ENCODE measurements around the gene STXBP5. TPM values are rescaled to one million over a fixed set of nuclear protein-coding genes. Genes with fewer than 3 reads are reported as not detected.

STXBP5 gene
- total and polyA plus RNA-seq, 2 of the 4 experiments (the other 2 are of a cell fraction) = 13.2 to 46.4 TPM

- Histone ChIP-seq H2BK5ac (ENCODE audit: low read depth, low read length, poor library complexity, severe bottlenecking) (no peak overlapping the region), H2AK9ac (replicated peaks; ENCODE audit: low read depth, low read length, poor library complexity) (no peak overlapping the region), H3K9me1 (ENCODE audit: insufficient read depth, low read length) (no peaks in the 10 kb centered on the region), H3K23ac (ENCODE audit: low read depth, low read length) (no peak overlapping the region), H2BK120ac (ENCODE audit: low read depth, low read length) (no peak overlapping the region), H3K9ac (ENCODE audit: low read depth, low read length) (no peak overlapping the region), H4K5ac (ENCODE audit: low read depth, low read length) (no peak overlapping the region), H2AK5ac (ENCODE audit: low read depth, low read length) (no peak overlapping the region), H3K27ac (ENCODE audit: insufficient read depth, low read length) (no peak overlapping the region), H3K36me3 (ENCODE audit: control insufficient read depth, insufficient read depth, low read length) (peaks cover 8% of the 10 kb centered on the region), H3K9me3 (ENCODE audit: control insufficient read depth, insufficient read depth, low read length) (no peaks in the 10 kb centered on the region), H3K4me1 (ENCODE audit: control insufficient read depth, insufficient read depth, low read length) (peaks cover 1% of the 10 kb centered on the region; the same call in 1 of the 2 replicates), H3K18ac (ENCODE audit: low read depth, low read length) (no peak overlapping the region), H3K56ac (ENCODE audit: extremely low read depth, insufficient read depth, low read length) (no peak overlapping the region), H4K8ac (ENCODE audit: low read depth in 2 of 2, low read length in 2 of 2) (no peak overlapping the region), H4K20me1 (ENCODE audit: insufficient read depth, low read length) (no peaks in the 10 kb centered on the region), H2BK20ac (ENCODE audit: low read depth, low read length) (no peak overlapping the region), H3K27me3 (ENCODE audit: control insufficient read depth, insufficient read depth, low read length) (no peaks in the 10 kb centered on the region), H2AFZ (replicated peaks; ENCODE audit: low read length, poor library complexity) (no peak overlapping the region), H3K4me3 (ENCODE audit: insufficient read depth, low read depth, low read length) (no peak overlapping the region), H2BK15ac (ENCODE audit: low read depth, low read length) (no peak overlapping the region), H3K79me1 (ENCODE audit: low read depth in 1 of 2, low read length in 2 of 2) (peaks cover 0 to 7% of the 10 kb centered on the region in 2 experiments; a peak in 2 of 4 replicates), H3K4ac (ENCODE audit: low read depth, low read length) (no peak overlapping the region), H3K4me2 (ENCODE audit: low read depth, low read length) (no peak overlapping the region), H4K91ac (ENCODE audit: insufficient read depth, low read depth, low read length) (no peak overlapping the region), H3K14ac (replicated peaks; ENCODE audit: low read depth, low read length) (no peak overlapping the region)
- ATAC-seq (ENCODE audit: low read depth) (no peak), DNase-seq (no peak)
- CTCF ChIA-PET = no interaction called here
- in situ Hi-C loops (cut with MboI; ENCODE audit: low sequenced_read_pairs) = no loop called here
- dilution Hi-C loops (cut with HindIII; ENCODE audit: low sequenced_read_pairs, unreplicated experiment) = no loop called here
- BruUV-seq (replicated peaks) = no TSS peak
- intact Hi-C loops (cut with micrococcal nuclease) = no loop called here
- POLR2A ChIA-PET (ENCODE audit: unreplicated experiment) = no interaction called here
- TF ChIP-seq RCOR1 (IDR thresholded peaks at IDR 0.05; ENCODE audit: insufficient replicate concordance, low read length) (no peak), NFE2L2 (IDR thresholded peaks at IDR 0.05; ENCODE audit: low read depth, low read length) (no peak), MAZ (IDR thresholded peaks at IDR 0.05; ENCODE audit: borderline replicate concordance, low read depth, low read length) (no peak)
Observed at GRCh38 chr6:147274776-147275175, 70.6 kb downstream of the STXBP5 start.

Measured in IMR-90 (cell line).